Tongue (tissue), 2 donors: ENCODE measurements around the gene RAD51B. TPM values are rescaled to one million over a fixed set of nuclear protein-coding genes. Genes with fewer than 3 reads are reported as not detected.
A peak's percentile ranks its signal among the peaks of the same experiment; 100 is the strongest.
"Not testable (repeated sequence)": the region's sequence is repeated elsewhere in the genome, so short reads cannot be mapped to it uniquely, and the experiment has no call there.

Source experiments
- DNase-seq: peaks from one replicate; pipeline ENCODE4 v3.0.0-alpha.2; 2015
- total RNA-seq: library from RNA; depleted of rRNA; stranded (reverse); fragments of >200 nt; gene quantifications from one replicate; pipeline ENCODE4 v1.2.3, GENCODE V29; 2014

The RAD51B gene
- total RNA-seq, 1 donor from 2014 or later, result 37.8 TPM

DNA sequence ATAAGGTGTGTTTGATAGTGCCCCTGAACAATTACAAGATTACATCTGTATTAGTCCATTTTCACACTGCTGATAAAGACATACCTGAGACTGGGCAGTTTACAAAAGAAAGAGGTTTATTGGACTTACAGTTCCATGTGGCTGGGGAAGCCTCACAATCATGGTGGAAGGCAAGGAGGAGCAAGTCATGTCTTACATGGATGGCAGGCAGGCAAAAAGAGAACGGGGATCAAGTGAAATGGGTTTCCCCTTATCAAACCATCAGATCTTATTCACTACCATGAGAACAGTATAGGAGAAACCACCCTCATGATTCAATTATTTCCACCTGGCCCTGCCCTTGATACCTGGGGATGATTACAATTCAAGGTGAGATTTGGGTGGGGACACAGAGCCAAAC, 211.4 kb downstream of the RAD51B start:
- DNase-seq, result not testable (repeated sequence)

- DNase-seq, result no peak
These were observed 212.6 kb downstream of the RAD51B start for GRCh38 chr14:68032154-68032553.

- DNase-seq, result no peak
These were observed 213.9 kb downstream of the RAD51B start for GRCh38 chr14:68033336-68033932.

DNA sequence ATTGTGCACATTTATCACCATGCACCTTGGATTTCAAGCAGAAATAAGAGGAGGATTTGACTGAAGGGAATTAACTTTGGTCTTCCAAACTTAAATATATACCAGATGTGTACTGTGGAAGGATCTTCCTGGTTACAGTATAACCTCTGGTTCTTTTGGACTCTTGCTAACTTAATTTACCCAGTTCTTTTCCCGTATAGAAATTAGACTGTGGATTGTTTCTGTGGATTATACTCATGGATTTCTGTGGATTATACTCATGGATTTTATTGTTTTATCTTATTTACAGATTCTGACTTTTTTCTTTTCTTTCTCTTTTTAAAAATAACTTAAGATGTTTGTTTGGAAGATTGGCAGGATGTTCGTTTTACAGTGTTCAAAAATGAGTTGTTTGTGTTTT, 215.3 kb downstream of the RAD51B start:
- no peak for DNase-seq

DNA sequence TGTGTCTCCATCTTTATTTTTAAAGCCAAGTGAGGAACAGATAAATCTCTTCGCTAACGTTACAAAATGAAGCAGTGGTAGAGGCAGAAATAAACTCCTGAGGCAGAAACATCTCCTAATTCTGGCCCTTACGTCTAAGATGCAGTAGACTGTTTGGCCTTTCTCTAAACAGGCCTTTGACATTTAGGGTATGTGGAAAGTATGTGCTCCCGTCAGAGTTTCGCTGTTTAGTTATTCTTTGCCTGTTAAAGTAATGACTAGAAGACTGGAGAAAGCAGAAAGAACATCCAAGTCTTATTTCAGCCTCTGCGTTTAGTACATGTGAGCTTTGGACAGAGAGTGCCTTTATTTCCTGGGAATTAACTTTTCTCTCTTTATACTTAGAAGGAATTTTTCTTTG, 216.6 kb downstream of the RAD51B start:
- peak; percentile 39 for DNase-seq

DNA sequence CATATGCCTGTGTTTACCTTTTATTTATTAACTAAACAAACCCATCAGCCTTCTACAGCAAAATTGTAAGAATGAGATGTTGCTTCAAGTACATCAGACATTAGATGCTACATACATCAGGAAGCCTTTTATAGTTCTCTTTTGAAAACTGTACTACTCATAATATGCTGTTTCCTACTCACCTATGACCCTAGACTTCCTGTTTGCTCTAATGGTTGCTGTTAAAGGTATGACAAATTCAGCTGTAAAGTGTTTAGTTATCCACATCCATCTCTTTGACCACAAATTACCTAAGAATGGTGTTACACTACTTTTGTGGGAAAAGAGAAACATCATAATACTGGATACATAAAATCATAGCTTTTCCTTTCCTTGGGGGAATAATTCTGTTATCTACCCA, 220.0 kb downstream of the RAD51B start:
- no peak for DNase-seq

GRCh38 chr14:68040633-68041369, 221.2 kb downstream of the RAD51B start:
- no peak for DNase-seq

- DNase-seq, result peak; percentile 83
These were observed 222.3 kb downstream of the RAD51B start for GRCh38 chr14:68041876-68042354.

DNA sequence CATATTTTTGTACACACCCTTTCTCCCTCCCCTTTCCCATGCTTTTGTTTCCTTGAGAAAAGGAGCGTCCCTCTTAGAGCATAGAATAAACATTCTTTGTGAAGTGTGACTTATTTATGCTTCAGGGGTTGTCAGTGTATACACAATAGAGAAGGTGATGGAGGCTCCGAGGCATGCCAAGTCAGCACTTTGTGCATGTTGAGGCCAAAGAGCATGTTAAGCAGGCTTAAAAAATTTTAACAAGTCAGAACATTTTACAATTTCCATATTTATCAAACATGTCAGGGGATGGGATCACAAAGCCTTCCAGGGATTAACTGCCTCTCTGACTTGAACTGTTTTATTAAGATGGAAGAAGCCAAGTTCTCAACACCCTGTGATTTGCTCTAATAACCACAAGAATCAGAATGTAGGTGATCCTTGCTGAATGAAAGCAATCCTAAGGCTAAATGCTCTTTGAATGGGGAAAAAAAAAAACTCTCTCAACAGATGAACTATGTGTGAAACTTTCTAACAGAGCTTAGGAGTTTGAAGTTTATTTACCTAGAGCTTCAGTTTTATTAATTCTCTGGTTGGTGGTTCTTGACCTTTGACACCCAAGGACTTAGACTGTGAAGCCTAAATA, 223.1 kb downstream of the RAD51B start:
- peak; percentile 79 for DNase-seq

GRCh38 chr14:68043752-68044151, 224.2 kb downstream of the RAD51B start:
- DNase-seq, result no peak

DNA sequence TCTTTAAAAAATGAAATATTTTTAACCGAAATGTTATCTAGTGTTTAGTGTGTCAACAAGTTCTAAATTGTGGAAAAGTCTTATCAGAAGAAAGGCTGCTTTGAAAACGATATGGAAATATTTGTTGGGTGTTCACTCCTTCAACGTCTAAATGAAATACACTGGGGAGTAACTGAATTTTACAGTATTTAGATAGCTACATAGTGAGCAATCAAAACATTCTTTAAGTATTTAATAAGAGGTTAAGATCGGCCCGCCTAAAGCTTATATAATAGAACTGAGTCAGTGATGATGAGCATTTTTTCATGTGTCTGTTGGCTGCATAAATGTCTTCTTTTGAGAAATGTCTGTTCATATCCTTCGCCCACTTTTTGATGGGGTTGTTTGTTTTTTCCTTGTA, 228.3 kb downstream of the RAD51B start:
- no peak for DNase-seq

DNA sequence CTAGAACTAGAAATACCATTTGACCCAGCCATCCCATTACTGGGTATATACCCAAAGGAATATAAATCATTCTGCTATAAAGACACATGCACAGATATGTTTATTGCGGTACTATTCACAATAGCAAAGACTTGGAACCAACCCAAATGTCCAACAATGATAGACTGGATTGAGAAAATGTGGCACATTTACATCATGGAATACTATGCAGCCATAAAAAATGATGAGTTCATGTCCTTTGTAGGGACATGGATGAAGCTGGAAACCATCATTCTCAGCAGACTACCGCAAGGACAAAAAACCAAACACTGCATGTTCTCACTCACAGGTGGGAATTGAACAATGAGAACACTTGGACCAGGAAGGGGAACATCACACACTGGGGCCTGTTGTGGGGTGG, 229.2 kb downstream of the RAD51B start:
- not testable (repeated sequence) for DNase-seq

GRCh38 chr14:68050177-68050576, 230.6 kb downstream of the RAD51B start:
- DNase-seq, result no peak

- no peak for DNase-seq
These were observed 231.6 kb downstream of the RAD51B start for GRCh38 chr14:68051146-68051545.

DNA sequence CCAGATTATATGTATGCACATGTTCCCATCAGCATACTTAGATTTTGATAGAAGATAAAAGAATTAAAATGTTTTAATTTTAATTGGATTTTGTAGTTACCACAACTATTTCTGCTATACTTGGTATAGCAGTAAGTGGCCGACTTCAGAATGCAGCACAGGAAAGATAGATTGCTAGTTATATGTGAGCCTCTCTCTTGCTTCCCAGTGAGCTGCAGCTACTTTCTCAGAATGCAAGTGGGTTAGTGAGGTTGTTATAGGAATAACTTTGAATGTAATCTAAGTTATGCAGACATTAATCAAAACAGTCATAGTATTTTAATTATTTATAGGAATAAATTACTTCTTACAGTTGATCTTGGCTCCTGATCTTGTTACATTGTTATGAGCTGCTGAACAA, 240.6 kb downstream of the RAD51B start:
- no peak for DNase-seq

DNA sequence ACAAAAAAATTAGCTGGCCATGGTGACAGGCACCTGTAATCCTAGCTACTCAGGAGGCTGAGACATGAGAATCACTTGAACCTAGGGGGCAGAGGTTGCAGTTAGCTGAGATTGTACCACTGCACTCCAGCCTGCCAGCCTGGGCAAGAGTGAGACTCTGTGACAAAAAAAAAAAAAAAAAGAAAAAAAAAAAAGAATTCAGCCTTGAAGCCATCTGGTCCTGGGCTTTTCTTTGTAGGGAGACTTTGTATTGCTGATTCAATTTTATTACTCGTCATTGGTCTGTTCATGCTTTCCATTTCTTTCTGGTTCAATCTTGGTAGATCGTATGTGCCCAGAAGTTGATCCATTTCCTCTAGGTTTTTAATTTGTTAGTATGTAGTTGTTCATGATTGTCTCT, 243.1 kb downstream of the RAD51B start:
- no peak for DNase-seq

DNA sequence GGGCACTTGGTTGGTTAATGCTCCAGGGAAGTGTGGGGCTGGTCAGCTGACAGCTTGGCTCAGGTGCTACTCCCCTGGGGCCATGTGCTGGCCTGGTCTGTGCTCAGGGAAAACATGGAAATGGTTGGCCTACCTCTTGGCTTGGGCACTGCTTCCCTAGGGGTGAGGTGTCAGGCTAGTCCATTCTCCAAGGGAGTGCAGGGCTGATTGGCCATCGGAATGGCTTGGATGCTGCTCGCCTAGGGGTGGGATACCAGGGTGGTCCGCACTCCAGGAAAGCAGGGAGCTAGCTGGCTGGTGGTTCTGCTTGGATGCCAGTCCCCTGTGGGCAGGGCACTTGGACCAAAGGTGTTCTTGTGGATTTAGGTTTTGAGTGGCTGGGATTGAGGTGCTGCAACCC, 245.7 kb downstream of the RAD51B start:
- no peak for DNase-seq

GRCh38 chr14:68074765-68075381, 255.3 kb downstream of the RAD51B start:
- peak; percentile 17 for DNase-seq

GRCh38 chr14:68075382-68076029, 255.9 kb downstream of the RAD51B start:
- no peak for DNase-seq

DNA sequence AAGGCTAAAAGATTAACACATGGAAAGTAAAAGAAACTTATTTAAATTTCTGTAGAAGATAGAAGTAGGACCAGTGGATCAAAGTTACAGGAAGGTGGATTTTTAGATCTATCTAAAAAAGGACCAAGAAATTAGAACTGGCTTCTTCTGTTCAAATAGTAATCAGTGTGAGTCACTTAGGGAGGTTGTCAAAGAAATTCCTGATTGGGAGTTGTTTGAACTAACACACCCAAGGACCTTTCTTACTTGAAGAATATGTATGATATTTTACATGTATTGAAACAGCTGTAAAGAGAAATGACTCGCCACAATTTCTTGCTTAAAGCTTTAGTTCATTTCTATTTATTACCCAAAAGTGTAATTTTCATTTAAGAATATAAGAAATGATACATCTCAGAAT, 256.9 kb downstream of the RAD51B start:
- DNase-seq, result no peak

DNA sequence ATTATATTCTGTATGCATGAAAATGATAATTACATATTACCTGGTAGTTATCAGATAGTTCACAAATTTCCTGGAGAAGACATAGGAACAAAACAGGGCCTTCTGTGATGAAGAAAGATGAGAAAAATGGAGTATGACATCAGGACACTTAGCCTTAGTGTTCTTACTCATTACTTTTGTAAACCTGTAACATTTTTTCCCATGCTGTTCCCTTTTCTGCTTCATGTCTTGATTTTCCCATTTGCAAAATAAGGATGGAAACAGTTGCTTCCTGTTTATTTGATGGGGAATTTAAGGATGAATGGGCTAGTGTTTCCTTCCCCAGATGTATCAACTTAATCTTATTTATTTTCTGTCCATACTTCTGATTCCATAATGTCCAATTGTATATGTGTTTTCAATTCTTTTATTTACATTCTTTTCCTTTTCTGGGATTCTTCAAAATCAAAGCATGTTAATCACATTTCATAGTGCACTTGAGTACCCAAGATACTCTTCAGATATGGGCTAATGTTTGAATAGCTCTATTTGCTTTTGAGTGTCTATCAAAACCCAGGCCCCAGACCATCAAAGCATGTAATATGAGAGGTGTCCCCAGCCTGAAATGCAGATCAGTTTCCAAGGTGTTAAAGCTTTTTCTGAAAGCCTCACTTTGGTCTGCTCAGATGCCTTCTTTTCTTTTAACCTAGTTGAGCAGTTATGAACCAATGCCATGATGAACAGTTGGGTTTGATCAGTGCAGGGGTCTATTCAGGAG, 260.5 kb downstream of the RAD51B start:
- no peak for DNase-seq

DNA sequence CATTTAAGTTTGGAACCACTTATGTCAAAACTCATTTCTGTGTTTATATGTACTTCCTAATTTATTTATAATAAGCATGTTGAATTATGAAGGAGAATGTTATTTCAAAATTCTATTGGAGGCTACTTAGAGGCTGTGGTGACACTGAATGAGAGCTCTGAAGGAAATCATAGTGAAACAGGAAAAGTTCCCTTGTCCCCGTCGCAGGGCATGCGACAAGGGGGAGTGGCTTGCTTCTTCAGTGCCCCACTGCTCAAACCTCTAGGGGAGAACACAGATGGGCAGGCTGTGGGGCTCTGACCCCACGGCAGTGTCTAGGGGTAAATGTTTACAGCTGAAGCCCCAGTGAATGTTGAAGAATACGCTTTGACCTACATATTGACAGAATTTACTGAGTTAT, 261.9 kb downstream of the RAD51B start:
- DNase-seq, result no peak
